ENCODE data around the gene FCRL5. TPM values are rescaled to one million over a fixed set of nuclear protein-coding genes. Genes with fewer than 3 reads are reported as not detected.

Gene FCRL5
- total RNA-seq, 1 experiment from 2014 or later = not detected

DNA sequence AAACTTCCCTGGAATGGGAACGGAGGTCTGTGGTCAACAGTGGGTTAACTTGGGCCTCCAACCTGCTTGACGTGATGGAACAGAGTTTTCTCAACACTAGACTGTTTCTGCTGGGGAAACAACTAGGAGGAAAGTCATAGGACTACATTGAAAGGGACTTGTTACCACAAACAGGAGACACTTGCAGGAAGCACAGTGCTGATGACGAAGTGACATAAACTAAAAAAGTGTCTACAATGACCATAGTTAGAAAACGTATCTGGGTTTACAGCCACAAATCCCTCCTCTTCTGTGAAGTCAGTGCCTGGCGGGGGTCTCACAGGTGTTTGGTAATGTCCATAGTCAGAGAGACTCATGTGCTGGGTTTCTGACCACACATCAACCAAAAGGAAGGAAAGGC, 86.3 kb downstream of the FCRL5 start:
- POLR2A ChIA-PET = no interaction called here
- Histone ChIP-seq H3K36me3 (ENCODE audit: control insufficient read depth, insufficient read depth, low read length) (no peaks in the 10 kb centered on the region), H3K27me3 (replicated peaks; ENCODE audit: control insufficient read depth, insufficient read depth, low read length) (no peaks in the 10 kb centered on the region), H3K9me3 (no peaks in the 10 kb centered on the region), H3K4me1 (no peaks in the 10 kb centered on the region), H3K4me3 (ENCODE audit: low read depth, low read length) (no peak overlapping the region)
- no peaks in the 10 kb centered on the region for H3K9me3 Mint-ChIP-seq (ENCODE audit: unreplicated experiment)
- H3K4me1 Mint-ChIP-seq (ENCODE audit: low read depth, unreplicated experiment) = no peaks in the 10 kb centered on the region
- DNase-seq = no peak
- intact Hi-C loops (cut with micrococcal nuclease; ENCODE audit: unreplicated experiment) = no loop called here
- CTCF ChIA-PET = no interaction called here
- H3K27ac Mint-ChIP-seq (ENCODE audit: unreplicated experiment) = no peak overlapping the region
- TF ChIP-seq, protein P1, sequence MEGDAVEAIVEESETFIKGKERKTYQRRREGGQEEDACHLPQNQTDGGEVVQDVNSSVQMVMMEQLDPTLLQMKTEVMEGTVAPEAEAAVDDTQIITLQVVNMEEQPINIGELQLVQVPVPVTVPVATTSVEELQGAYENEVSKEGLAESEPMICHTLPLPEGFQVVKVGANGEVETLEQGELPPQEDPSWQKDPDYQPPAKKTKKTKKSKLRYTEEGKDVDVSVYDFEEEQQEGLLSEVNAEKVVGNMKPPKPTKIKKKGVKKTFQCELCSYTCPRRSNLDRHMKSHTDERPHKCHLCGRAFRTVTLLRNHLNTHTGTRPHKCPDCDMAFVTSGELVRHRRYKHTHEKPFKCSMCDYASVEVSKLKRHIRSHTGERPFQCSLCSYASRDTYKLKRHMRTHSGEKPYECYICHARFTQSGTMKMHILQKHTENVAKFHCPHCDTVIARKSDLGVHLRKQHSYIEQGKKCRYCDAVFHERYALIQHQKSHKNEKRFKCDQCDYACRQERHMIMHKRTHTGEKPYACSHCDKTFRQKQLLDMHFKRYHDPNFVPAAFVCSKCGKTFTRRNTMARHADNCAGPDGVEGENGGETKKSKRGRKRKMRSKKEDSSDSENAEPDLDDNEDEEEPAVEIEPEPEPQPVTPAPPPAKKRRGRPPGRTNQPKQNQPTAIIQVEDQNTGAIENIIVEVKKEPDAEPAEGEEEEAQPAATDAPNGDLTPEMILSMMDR (IDR thresholded peaks at IDR 0.05; ENCODE audit: insufficient read depth in 1 of 2, low read depth in 1 of 2, low read length in 1 of 2, severe bottlenecking in 1 of 2, unreplicated experiment in 1 of 2) = no peak
- H3K4me3 Mint-ChIP-seq (ENCODE audit: unreplicated experiment) = no peak overlapping the region
- no peaks in the 10 kb centered on the region for H3K27me3 Mint-ChIP-seq (ENCODE audit: insufficient read depth, unreplicated experiment)
- H3K36me3 Mint-ChIP-seq (ENCODE audit: insufficient read depth, unreplicated experiment) = no peaks in the 10 kb centered on the region
- BruUV-seq (replicated peaks) = no TSS peak

Other genes with a start within 250 kb of the FCRL5 start
- not detected in 2 replicates for gene FCRL4, start 45.6 kb upstream of the FCRL5 start, total RNA-seq (2022)
- not detected in 2 replicates for gene FCRL3, start 148.3 kb upstream of the FCRL5 start, total RNA-seq (2022)
- not detected in 2 replicates for gene FCRL2, start 224.6 kb upstream of the FCRL5 start, total RNA-seq (2022)

All from Caco-2 (cell line).